HUES48 (cell line): ENCODE results near the gene RPL13A.

Experiments used
- H3K27ac ChIP-seq: one replicate; pipeline ENCODE4 v1.7.0; 2013; ENCODE audit warnings: low read depth, low read length, inconsistent platforms
- H3K27me3 ChIP-seq: 2 replicates; pipeline ENCODE4 v1.6.1; 2013; ENCODE audit warnings: mild to moderate bottlenecking, low read length; ENCODE audit not compliant: control insufficient read depth, insufficient read depth
- H3K36me3 ChIP-seq: 2 replicates; pipeline ENCODE4 v1.6.1; 2013; ENCODE audit warnings: low read length; ENCODE audit not compliant: control insufficient read depth, insufficient read depth
- H3K4me1 ChIP-seq: 2 replicates; pipeline ENCODE4 v1.6.1; 2013; ENCODE audit warnings: mild to moderate bottlenecking, low read length; ENCODE audit not compliant: control insufficient read depth, insufficient read depth
- H3K4me3 ChIP-seq: 2 replicates; pipeline ENCODE4 v1.5.1; 2013; ENCODE audit warnings: mild to moderate bottlenecking, low read depth, low read length
- H3K9ac ChIP-seq: 2 replicates; pipeline ENCODE4 v1.6.1; 2013; ENCODE audit warnings: mild to moderate bottlenecking, low read depth, low read length, moderate library complexity
- H3K9me3 ChIP-seq: 2 replicates; pipeline ENCODE4 v1.6.1; 2013; ENCODE audit warnings: low read length; ENCODE audit not compliant: control insufficient read depth, insufficient read depth

The RPL13A gene

DNA sequence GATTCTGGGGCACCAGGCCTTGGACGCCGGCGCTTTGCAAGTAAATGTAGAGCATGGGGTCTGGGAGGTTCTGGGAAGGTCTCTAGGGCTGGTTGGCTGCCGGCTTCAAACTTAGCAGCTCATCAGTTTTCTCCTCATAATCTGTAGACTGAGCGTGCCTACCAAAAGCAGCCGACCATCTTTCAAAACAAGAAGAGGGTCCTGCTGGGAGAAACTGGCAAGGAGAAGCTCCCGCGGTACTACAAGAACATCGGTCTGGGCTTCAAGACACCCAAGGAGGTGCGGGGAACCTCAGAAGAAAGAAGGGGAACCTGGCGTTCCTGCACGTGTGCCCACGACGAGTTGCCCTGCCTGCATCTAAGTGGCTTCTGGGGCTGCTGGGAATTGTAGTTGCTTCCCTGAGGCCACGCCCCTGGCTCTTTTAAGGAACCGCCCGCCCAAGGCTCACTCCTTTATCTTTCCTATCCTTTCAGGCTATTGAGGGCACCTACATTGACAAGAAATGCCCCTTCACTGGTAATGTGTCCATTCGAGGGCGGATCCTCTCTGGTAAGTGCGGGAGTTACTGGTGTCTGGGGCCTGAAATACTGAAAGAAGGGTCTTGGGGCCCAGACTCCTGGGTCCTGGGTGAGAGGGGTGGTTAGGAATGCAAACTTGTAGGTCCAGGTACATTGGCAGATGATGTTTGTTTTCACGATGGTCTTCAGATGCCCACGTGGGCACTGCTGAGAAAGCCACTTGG is 9.8 kb downstream of the RPL13A start:
- no peaks in the 10 kb centered on the region for H3K27me3 ChIP-seq
- H3K4me3 ChIP-seq: peak overlapping the region; percentile 96
- peaks cover 23% of the 10 kb centered on the region for H3K4me1 ChIP-seq
- H3K27ac ChIP-seq: peak overlapping the region; percentile 96
- no peaks in the 10 kb centered on the region for H3K9me3 ChIP-seq
- H3K9ac ChIP-seq: peak overlapping the region; percentile 97
- peaks cover 38% of the 10 kb centered on the region for H3K36me3 ChIP-seq

DNA sequence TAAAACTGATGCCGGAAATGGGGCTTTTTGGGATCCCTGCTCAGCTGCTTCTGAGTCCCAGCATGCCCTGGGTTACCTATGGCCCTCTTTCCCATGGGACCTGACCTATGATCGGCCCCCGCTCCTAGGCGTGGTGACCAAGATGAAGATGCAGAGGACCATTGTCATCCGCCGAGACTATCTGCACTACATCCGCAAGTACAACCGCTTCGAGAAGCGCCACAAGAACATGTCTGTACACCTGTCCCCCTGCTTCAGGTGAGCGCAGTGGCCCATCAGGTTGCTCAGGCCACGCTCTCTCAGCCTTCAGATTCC is 10.3 kb downstream of the RPL13A start:
- Histone ChIP-seq H3K27me3 (no peaks in the 10 kb centered on the region), H3K27ac (peak overlapping the region; percentile 96), H3K4me3 (peak overlapping the region; percentile 96), H3K4me1 (peaks cover 23% of the 10 kb centered on the region), H3K9me3 (no peaks in the 10 kb centered on the region), H3K36me3 (peaks cover 33% of the 10 kb centered on the region), H3K9ac (peak overlapping the region; percentile 97; the same call in 1 of the 2 replicates)

DNA sequence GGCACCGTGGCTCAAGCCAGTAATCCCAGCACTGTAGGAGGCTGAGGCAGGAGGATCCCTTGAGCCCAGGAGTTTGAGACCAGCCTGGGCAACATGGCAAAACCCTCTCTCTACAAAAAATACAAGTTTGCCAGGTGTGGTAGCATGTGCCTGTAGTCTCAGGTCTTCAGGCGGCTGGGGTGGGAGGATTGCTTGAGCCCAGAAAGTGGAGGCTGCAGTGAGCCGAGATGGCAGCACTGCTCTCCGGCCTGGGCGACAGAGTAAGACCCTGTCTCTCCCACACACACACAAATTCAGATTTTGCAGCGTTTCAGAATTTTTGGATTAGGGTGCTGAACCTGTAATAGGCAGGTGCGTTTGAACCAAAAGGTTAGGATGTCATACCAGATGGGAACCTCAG is 11.1 kb downstream of the RPL13A start:
- Histone ChIP-seq H3K9me3 (no peaks in the 10 kb centered on the region), H3K27ac (peak overlapping the region; percentile 96), H3K4me3 (no peak overlapping the region), H3K36me3 (peaks cover 33% of the 10 kb centered on the region), H3K4me1 (peaks cover 27% of the 10 kb centered on the region), H3K9ac (no peak overlapping the region), H3K27me3 (no peaks in the 10 kb centered on the region)

DNA sequence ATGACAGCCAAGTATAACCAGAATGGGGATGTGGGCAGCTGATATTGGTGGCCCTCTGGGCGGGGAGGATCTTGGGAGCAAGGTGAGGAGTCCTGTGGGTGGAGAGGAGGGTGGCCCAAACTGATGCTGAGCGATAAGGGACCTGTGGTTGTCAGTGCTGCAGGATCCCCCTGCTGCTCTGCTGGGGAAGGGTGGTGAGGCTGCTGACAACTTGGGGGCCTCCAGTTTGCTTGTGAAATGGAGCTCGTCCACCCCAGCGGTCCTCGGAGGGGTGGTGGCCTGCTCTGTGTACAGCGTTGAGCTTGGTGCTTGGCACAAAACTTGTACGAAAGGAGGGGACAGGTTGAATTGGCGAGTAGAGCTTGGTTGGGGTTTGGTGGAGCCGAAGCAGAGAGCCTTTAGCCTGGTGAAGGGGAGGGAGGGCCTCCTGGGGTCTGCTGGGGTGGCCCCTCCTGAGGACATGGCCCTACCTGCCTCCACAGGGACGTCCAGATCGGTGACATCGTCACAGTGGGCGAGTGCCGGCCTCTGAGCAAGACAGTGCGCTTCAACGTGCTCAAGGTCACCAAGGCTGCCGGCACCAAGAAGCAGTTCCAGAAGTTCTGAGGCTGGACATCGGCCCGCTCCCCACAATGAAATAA is 11.7 kb downstream of the RPL13A start:
- Histone ChIP-seq H3K4me1 (peaks cover 27% of the 10 kb centered on the region), H3K27me3 (no peaks in the 10 kb centered on the region), H3K36me3 (peaks cover 33% of the 10 kb centered on the region), H3K9ac (no peak overlapping the region), H3K27ac (peak overlapping the region; percentile 96), H3K4me3 (no peak overlapping the region), H3K9me3 (no peaks in the 10 kb centered on the region)

DNA sequence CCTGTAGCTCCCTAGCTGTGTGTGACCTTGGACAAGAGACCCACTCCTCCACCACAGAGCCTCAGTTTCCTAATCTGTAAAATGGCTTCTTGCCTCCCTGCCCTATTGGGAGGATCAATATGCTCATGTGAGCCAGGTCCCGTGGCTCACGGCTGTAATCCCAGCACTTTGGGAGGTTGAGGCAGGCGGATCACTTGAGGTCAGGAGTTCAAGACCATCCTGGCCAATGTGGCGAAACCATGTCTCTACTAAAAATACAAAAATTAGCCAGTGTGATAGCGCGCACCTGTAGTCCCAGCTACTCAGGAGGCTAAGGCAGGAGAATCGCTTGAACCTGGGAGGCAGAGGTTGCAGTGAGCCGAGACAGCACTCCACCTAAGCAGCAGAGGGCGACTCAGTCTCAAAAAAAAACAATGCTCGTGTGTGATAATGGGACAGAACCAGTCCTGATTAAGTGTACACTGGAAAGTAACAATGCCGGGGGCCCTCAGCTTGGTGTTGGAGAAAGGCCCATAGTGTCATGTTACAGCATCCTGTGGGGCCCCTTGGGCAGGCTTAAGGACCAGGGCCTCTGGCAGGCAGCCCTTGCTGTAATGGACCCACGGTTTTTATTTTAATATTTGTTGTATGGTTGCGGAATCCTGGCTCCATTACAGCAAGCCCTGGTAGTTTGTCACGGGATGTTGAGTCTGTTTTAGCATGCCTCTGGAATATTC is 15.6 kb downstream of the RPL13A start:
- Histone ChIP-seq H3K4me1 (peaks cover 19% of the 10 kb centered on the region), H3K9ac (no peak overlapping the region), H3K4me3 (no peak overlapping the region), H3K27me3 (no peaks in the 10 kb centered on the region), H3K36me3 (peaks cover 22% of the 10 kb centered on the region), H3K27ac (no peak overlapping the region), H3K9me3 (no peaks in the 10 kb centered on the region)

DNA sequence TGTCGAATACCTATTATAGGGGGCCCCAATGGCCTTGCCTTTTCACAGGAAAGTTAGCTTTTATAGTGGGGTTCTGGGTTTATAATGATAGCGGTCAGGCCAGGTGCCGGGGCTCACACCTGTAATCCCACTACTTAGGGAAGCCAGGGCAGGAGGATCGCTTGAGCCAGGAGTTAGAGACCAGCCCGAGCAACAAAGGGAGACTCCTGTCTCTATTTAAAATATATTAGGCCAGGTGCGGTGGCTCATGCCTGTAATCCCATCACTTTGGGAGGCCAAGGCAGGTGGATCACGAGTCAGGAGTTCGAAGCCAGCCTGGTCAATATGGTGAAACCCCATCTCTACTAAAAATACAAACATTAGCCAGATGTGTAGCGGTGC is 16.2 kb downstream of the RPL13A start:
- no peak overlapping the region for H3K9ac ChIP-seq
- no peak overlapping the region for H3K27ac ChIP-seq
- H3K9me3 ChIP-seq: no peaks in the 10 kb centered on the region
- H3K4me1 ChIP-seq: peaks cover 15% of the 10 kb centered on the region
- no peaks in the 10 kb centered on the region for H3K27me3 ChIP-seq
- H3K36me3 ChIP-seq: peaks cover 16% of the 10 kb centered on the region
- H3K4me3 ChIP-seq: no peak overlapping the region

DNA sequence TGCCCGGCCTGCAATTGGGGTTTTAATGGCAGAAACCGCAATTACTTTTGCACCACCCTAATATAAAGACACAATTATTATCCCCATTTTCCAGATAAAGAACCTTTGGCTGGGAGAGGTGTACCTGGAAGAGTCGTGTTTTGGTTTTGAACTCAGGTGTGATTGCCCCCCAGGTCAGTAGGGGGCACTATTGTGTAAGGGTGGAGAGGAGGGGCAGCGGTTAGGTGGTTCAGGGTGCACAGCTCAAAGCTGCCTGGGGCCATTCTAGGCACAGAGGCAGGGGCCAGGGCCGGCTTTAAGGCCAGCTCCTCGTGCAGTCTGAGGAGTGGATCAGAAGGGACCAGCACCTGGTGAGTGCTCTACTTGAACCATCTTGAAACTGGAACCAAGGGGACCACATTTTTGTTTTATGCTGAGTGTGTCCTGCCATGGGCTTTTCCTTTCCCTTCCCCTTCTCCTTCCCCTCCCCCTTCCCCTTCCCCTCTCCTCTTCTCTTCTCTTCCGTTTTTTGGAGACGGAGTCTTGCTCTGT is 19.2 kb downstream of the RPL13A start:
- Histone ChIP-seq H3K4me3 (no peak overlapping the region; the same call in 1 of the 2 replicates), H3K4me1 (peaks cover 7% of the 10 kb centered on the region; the same call in 1 of the 2 replicates)

DNA sequence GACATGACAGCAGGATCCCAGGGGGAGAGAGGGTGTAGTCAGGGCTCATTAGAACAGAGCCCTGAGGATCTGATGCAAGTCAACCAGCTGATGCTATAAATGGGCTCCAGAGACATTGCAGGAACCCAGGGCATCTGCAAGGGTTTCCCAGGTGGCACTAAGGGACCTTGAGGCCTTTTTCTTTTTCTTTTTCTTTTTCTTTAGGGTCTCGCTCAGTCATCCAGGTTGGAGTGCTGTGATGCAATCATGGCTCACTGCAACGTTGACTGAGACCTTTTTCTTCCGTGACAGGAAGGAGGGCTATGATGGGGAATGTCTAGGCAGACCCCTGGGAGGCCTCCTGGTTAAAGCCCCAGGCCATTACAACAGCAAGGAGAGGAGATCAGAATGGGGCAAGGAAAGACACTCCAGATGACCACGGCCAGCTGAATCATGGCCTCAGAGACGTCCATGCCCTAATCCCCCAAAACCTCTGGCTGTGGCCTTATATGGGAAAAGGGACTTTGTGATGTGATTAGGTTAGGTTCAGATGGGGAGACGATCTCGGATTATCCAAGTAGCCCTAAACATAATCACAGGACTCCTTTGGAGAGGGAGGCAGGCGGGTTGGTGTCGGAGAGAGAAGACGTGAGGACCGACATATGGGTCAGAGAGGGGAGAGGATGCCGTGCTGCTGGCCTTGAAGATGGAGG is 20.5 kb downstream of the RPL13A start:
- Histone ChIP-seq H3K27ac (no peak overlapping the region), H3K4me3 (no peak overlapping the region), H3K36me3 (no peaks in the 10 kb centered on the region), H3K9me3 (no peaks in the 10 kb centered on the region), H3K4me1 (peaks cover 12% of the 10 kb centered on the region), H3K27me3 (no peaks in the 10 kb centered on the region), H3K9ac (no peak overlapping the region)

More for the DNA sequence above, 19.2 kb downstream of the RPL13A start:
- no peaks in the 10 kb centered on the region for H3K36me3 ChIP-seq
- no peaks in the 10 kb centered on the region for H3K27me3 ChIP-seq
- H3K27ac ChIP-seq: no peak overlapping the region
- no peak overlapping the region for H3K9ac ChIP-seq
- H3K9me3 ChIP-seq: no peaks in the 10 kb centered on the region

DNA sequence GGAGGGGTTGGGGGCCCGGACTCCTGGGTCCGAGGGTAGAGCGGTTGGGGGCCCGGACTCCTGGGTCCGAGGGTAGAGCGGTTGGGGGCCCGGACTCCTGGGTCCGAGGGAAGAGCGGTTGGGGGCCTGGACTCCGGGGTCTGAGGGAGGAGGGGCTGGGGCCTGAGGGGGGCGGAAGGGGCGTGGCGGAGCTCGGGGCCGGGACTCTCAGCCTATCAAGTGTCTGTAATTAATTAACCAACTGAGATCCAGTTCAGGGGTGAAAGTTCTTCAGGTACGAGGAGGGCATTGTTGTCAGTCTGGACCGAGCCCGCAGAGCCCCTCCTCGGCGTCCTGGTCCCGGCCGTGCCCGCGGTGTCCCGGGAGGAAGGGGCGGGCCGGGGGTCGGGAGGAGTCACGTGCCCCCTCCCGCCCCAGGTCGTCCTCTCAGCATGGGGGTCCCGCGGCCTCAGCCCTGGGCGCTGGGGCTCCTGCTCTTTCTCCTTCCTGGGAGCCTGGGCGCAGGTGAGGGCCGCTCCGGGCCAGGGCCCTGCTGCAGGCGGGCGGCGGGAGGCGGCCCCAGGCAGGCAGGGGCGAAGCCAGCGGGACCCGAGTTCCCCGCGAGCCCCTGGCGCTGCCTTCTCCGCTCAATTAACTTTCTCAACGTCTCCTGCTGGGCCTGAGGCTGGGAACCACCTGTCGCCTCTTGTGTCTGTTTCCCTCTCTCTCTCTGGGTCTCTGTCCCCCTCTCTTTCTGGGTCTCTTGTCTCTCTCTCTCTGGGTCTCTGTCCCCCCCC is 25.8 kb downstream of the RPL13A start:
- peak overlapping the region; percentile 81 for H3K27ac ChIP-seq
- peak overlapping the region; percentile 83 for H3K4me3 ChIP-seq
- peaks cover 16% of the 10 kb centered on the region for H3K4me1 ChIP-seq
- H3K27me3 ChIP-seq: no peaks in the 10 kb centered on the region
- H3K36me3 ChIP-seq: peaks cover 16% of the 10 kb centered on the region
- no peaks in the 10 kb centered on the region for H3K9me3 ChIP-seq
- peak overlapping the region; percentile 58; the same call in 1 of the 2 replicates for H3K9ac ChIP-seq

DNA sequence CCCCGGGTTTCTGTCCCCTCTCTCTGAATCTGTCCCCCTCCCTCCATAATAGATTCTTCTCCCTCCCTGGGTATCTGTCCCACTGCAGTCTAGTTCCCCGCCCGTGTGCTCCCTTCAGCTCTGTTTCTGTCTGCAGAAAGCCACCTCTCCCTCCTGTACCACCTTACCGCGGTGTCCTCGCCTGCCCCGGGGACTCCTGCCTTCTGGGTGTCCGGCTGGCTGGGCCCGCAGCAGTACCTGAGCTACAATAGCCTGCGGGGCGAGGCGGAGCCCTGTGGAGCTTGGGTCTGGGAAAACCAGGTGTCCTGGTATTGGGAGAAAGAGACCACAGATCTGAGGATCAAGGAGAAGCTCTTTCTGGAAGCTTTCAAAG is 26.3 kb downstream of the RPL13A start:
- Histone ChIP-seq H3K27me3 (no peaks in the 10 kb centered on the region), H3K36me3 (peaks cover 16% of the 10 kb centered on the region), H3K27ac (peak overlapping the region; percentile 81), H3K9me3 (no peaks in the 10 kb centered on the region), H3K9ac (no peak overlapping the region), H3K4me1 (peaks cover 16% of the 10 kb centered on the region), H3K4me3 (peak overlapping the region; percentile 83)
